UCSD-AML1 (cell line): ENCODE data around the gene HOXB6.

Experiments
- DNase-seq: peaks from one replicate; lab custom pipeline; 2025; ENCODE audit not compliant: unreplicated experiment; lab: John Stamatoyannopoulos, UW

HOXB6 gene

GRCh38 chr17:48604770-48605329, at the start of gene HOXB6:
Gene HOXB6, minus strand, starts transcription at chr17:48604986. Its CDS starts 6,836 bp downstream, at chr17:48598150.
- DNase-seq = no peak

- DNase-seq = no peak
Observed at GRCh38 chr17:48649741-48650140, 45.0 kb upstream of the HOXB6 start.

- DNase-seq = no peak
Observed at GRCh38 chr17:48647963-48648245, 43.1 kb upstream of the HOXB6 start.

DNA sequence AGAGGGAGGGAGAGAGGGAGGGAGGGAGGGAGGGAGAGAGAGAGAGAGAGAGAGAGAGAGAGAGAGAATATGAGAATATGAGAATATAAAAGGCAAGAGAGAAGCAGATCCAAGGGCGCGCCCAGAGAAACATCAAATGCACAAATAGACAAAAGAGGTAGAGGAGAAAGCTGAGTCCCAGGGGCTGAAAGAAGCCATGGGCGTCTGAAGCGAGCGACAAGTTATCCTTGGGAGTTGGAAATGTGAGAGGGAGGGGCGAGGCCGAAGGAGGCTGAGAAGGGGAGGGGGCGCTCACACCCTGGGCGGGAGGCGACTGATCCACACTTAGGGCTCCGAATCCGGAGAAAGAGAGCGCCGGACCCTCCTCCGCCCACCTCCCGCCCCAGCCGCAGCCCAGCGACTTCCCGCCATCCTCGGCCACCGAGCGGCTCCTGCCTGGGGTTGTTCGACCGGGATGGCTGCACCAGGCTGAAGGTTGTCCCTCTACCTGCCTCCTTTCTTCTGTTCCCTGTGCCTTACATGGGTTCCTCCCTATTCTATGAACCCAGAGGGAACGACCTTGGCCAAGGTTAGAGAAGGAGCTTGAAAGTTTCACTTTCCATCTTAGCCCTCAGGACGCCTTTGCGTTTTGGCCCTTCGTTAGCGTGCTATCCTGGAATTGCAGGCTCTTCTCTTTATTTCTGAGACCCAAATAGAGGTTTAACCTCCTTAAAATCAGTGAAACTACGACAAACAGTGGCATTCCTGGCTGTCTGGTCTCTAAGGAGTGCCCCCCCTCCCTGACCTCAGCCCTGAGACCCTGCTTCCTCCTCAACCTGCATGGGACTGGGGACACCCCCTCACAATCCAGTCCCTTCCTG, 42.5 kb upstream of the HOXB6 start:
- no peak for DNase-seq

DNA sequence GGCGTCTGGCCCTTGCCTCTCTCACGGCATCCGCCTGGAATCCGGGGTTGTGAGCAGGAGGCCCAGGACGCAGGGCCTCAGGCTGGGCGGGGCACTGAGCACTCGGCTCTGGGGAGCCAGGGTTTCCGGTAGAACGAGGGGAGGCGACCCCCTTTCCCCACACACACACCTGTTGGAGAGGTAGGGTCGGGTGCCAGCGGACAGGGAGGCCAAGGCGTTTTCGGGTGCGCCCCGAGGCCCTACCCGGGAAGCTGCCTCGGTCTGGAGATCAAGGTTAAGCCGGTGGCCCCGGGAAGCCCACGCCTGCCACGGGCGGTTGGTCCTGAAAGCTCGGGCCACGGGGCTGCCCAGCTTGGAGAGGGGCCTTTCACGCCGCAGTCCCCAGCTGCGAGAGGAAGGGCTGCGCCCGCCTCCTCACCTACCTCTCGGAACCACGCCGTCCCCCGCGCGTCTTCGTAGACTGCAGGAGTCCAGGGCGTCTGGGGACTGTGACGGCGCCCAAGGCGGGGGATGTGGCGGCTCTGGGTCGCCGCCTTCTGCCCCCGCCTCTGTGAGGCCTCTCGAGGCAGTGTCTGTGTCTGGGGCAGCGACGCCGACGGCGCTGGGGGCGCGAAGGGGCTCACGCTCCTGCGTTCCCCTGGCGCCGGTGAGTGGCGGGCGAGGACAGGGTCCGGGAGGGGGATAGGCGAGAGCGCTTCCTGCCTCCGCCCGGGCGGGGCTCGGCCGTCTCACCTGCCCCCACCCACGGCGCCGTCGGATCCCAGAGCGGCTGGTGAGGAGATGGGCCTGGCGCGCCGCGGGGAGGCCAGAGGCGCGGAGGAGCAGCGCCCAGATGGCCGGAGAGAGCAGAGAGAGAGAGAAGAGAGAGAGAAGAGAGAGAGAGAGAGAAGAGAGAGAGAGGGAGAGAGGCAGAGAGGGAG, 41.7 kb upstream of the HOXB6 start:
- DNase-seq = no peak

DNA sequence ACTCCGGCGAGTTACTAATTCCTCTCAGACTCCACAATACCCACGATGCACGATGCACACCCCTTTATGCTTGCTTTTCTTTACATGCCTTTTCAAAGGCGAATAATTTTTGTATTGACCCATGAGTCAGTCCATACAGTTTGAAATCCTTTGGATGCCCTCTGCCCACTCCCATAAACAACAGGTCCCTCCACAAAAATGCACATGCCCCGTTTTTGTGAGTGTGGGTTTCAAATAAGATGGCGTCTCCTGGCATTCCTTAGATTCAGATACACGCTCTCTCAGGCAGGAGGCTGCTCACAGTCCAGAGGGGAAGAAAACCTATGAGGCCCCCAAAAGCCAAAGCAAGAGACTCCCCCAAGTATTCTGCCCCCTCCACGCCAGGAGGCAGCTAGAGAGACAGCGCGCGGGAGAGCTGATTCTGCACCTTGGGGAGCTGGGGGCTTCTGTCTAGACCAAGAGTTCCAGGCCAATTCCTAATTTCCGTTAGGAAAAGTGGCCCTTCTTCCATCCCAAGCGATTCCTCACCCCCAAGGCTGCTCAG, 40.9 kb upstream of the HOXB6 start:
- DNase-seq = no peak

DNA sequence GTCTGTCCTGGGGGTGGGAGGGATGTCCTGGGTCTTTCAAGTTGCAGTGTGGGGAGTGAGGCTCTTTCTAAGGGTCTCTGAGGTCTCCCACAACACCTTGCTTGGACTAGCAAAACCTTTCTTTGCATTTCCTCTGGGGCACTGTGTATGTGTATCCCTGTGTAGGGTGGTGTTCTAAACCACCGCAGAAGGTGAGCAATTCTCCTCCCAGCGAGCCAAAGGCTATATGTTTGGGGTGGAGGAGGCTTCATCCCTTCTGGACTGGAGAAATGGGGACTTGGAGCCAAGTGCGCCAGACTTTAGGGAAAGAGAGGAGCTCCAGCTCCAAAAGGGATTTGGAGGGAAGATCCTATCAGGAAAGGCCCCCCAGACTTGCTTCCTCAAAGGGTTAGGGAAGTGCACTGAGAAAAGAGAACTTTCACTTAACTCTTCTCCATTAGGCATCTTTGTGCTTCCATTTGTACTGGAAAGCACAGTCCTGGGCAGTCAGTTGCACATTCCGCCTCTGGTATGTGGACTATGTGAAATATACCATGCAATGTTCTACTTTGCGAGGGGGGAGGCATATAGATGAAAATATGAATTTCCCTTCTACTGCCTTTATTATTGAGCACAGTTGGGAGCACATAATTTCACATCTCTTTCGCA, 40.2 kb upstream of the HOXB6 start:
- no peak for DNase-seq

- DNase-seq = no peak
Observed at GRCh38 chr17:48644159-48644558, 39.4 kb upstream of the HOXB6 start.

DNA sequence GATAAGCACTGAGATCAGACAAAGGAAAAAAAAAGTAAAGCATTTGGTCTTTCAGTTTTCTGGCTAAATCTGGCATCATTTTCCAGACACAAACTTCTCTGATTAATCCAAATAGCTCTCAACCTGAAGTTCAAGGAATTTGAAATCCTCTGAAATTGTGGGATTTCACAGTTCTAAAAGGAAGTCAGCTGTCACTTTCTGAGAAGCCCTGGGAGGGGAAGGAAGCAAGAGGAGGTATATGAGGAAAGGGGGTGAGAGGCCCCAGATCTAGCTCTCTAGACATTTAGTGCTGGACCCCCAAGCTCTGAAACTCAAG, 38.9 kb upstream of the HOXB6 start:
- no peak for DNase-seq

DNA sequence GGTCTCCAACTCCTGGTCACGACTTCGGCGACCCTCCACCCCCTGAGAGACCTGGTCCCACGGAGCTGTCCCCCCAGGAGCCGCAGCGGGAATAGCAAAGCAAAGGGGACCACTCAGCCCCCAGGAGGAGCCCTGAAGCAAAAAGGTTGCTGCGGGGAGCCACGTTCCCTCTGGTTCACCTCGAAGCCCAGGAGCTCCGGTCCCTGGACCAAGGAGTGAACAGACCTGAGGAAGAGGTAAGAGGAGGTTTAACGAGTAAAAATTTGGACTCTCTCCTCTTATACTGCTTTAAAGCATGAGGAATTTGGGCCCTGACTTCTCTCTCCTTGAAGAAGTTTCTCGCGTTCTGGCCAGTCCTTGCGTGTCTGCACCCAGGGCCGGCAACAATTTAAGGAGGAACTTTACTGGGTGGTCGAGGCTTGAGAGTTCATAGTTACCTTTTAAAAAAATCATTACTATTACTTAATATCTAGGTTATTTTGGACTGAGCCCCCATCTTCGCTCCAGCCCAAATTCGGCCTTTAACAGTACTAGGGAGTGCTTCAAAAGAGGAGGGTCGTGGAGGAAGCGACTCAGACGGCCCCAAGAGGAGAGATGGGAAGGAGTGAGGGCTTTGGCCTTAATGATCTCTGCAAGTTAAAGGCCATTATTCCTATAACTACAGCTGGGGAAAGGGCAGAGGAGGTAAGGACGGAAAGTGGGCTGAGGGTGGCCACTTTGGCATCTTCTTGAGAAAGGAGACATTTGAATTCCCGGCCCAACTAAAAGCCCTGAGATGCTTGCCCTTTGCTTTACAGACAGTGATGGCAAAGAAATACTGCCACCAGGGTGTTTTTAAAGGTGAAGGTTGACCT, 38.3 kb upstream of the HOXB6 start:
- no peak for DNase-seq

DNA sequence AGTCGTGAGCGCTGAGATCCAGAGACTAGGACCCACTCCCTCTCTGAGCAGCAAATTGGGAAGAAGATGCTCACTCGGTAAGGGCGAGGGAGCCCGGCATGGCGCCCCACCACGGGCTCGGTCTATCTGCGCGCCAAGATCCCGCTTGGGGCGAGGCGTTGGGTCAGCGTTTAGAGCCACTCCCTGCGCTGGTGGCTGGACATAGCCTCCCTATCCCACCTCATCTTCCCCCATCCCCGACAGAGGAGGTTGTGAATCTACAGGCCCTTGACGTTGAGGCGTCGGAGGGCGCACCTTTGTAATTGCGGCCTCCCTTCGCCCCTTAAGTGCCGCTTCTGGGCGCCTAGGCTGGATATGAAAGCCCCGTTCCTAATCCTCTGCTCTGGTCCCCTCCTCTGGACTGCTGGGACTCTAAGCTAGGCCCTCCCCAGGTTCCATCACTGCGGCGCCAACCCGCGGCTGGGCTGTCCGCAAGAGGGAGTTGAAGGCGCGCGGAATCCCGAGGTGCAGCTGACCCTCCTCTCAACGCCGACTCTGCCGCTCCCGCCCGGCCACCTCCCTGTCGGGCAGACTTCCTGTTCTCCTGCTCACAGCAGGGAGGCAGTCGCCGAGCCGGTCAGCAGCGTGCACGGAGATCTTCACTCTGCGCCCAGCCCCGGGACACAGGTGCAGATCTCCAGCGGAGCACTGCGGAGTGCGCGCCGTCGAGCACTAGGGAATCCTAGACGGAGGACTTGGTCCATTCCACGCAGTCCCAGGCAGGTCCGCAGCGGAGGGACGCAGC, 37.5 kb upstream of the HOXB6 start:
- no peak for DNase-seq

- DNase-seq = no peak
Observed at GRCh38 chr17:48641541-48642058, 36.8 kb upstream of the HOXB6 start.

DNA sequence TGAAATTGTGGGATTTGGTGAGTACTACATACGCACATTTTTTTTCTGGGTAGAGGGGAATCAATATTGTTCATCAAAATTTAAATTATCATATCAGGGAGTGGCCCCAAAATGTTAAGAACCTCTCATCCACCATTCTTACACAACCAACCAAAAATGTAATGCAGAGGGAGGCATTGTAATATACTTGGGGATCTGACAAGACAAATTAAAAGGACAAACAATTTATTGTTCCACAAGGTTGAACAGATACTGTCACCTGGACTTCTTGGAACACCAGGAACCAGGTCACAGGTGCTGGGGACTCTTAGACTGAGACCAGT, 36.0 kb upstream of the HOXB6 start:
- DNase-seq = no peak

DNA sequence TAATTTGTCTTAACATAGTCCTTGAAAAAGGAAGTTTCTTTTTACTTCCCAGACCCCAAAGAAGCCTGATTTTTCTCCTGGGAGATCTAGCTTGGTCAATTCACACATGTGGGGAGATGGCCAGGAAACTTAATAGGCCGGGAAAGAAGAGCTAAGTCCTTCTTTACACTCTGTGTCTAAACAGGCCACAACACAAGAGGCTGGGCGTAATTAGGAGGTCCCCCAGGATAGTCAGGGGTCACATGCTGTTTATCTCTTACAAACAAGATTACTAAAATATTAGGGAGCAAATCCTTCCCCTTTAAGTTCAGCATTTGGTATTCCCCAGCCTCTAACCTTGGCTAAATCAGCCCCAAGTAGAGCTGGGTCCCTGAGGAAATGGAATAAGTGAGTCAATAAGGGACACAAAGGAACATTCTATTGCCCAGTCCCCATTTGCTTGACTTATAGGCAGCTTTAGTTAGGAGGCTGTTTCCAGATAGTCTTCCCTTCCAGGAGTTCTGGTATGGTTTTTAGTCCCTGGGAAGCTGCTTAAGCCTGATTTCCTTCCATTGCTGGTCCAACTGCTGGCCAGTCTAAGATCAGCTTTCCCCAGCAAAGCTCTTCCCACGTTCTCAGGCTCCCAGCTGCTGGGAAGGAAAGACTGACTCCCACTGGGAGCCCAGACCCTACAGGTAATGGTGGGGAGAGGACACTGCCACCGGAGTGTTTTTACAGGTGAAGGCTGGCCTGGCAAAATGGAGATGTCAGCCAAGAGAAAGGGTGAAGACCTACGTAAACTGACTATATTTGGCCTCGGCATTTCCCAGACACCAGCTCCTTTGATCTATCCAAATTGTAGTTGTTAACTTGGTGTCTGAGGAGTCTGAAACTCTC, 35.4 kb upstream of the HOXB6 start:
- DNase-seq = no peak

- no peak for DNase-seq
Observed at GRCh38 chr17:48639136-48639535, 34.4 kb upstream of the HOXB6 start.

- DNase-seq = no peak
Observed at GRCh38 chr17:48637323-48638260, 32.8 kb upstream of the HOXB6 start.
